Smooth muscle cell (in vitro differentiated cells): ENCODE data around the gene ERG. TPM values are rescaled to one million over a fixed set of nuclear protein-coding genes. Genes with fewer than 3 reads are reported as not detected.

Source experiments
- DNase-seq: peaks from one replicate; lab custom pipeline; 2025; ENCODE audit not compliant: unreplicated experiment; lab: John Stamatoyannopoulos, UW
- H2AFZ ChIP-seq: fragments of 200-600 bp; sonication (generic); 2 replicates; pipeline ENCODE4 v1.6.0; 2016; ENCODE audit warnings: antibody characterized with exemption, low read depth, mild to moderate bottlenecking
- H3F3A ChIP-seq: fragments of 200-600 bp; sonication (generic); 2 replicates; pipeline ENCODE4 v1.6.0; 2017; ENCODE audit warnings: antibody characterized with exemption, low read depth
- H3K27ac ChIP-seq: fragments of 200-600 bp; sonication (generic); 2 replicates; pipeline ENCODE4 v1.5.1; 2016; ENCODE audit warnings: low read depth, mild to moderate bottlenecking
- H3K27me3 ChIP-seq: fragments of 200-600 bp; sonication (generic); 2 replicates; pipeline ENCODE4 v1.6.1; 2016; ENCODE audit warnings: low read depth, mild to moderate bottlenecking
- H3K36me3 ChIP-seq: fragments of 200-600 bp; sonication (generic); 2 replicates; pipeline ENCODE4 v1.5.1; 2016; ENCODE audit warnings: low read depth
- H3K4me1 ChIP-seq: fragments of 200-600 bp; sonication (generic); 2 replicates; pipeline ENCODE4 v1.5.1; 2016; ENCODE audit warnings: low read depth
- H3K4me2 ChIP-seq: fragments of 200-600 bp; sonication (generic); 2 replicates; pipeline ENCODE4 v1.6.0; 2016; ENCODE audit warnings: mild to moderate bottlenecking
- H3K4me3 ChIP-seq: fragments of 200-600 bp; sonication (generic); 2 replicates; pipeline ENCODE4 v1.5.1; 2016; ENCODE audit warnings: mild to moderate bottlenecking
- H3K79me2 ChIP-seq: fragments of 200-600 bp; sonication (generic); 2 replicates; pipeline ENCODE4 v1.6.0; 2016; ENCODE audit warnings: low read depth, mild to moderate bottlenecking
- H3K9ac ChIP-seq: fragments of 200-600 bp; sonication (generic); 2 replicates; pipeline ENCODE4 v1.6.0; 2016; ENCODE audit warnings: low read depth
- H3K9me3 ChIP-seq: fragments of 200-600 bp; sonication (generic); replicated peaks from 2 replicates; pipeline ENCODE4 v1.5.1; 2016; ENCODE audit warnings: low read depth
- H4K20me1 ChIP-seq: fragments of 200-600 bp; sonication (generic); 2 replicates; pipeline ENCODE4 v1.6.0; 2016; ENCODE audit warnings: low read depth
- CTCF ChIP-seq: fragments of 200-600 bp; sonication (generic); IDR thresholded peaks from 2 replicates; pipeline ENCODE4 v1.5.1; 2017; ENCODE audit warnings: borderline replicate concordance, mild to moderate bottlenecking, antibody characterized with exemption; ENCODE audit not compliant: insufficient read depth, poor library complexity, severe bottlenecking
- WGBS: methylation state at CpG from one replicate; pipeline ENCODE4 v1.1.7; 2016; ENCODE audit warnings: low lambda C conversion rate; 5-methylcytosine and 5-hydroxymethylcytosine counted together
- polyA plus RNA-seq: library from polyadenylated mRNA; unstranded; fragments of >200 nt; fragmentation: Nextera tagmentation; extraction: Ambion mirVana; gene quantifications from 2 replicates; pipeline ENCODE4 v1.2.1, GENCODE V29; 2016
- total RNA-seq: library from RNA; depleted of rRNA; stranded (reverse); fragments of >200 nt; gene quantifications from 2 replicates; pipeline ENCODE4 v1.2.3, GENCODE V29; 2014

ERG gene
- total and polyA plus RNA-seq, 2 experiments from 2014 or later = 11.0 to 14.4 TPM

GRCh38 chr21:38400195-38400919, 97.9 kb downstream of the ERG start:
- DNase-seq = no peak
- no peak overlapping the region for H3K4me3 ChIP-seq
- H3K36me3 ChIP-seq = no peaks in the 10 kb centered on the region
- no peak overlapping the region for H3K9ac ChIP-seq
- H3K79me2 ChIP-seq = no peaks in the 10 kb centered on the region
- WGBS = 68% methylated on average over 13 of the region's 13 CpGs
- H3K9me3 ChIP-seq = no peaks in the 10 kb centered on the region
- H3K27me3 ChIP-seq = no peaks in the 10 kb centered on the region
- H2AFZ ChIP-seq = no peak overlapping the region
- no peaks in the 10 kb centered on the region for H4K20me1 ChIP-seq
- H3K27ac ChIP-seq = no peak overlapping the region
- no peaks in the 10 kb centered on the region for H3F3A ChIP-seq
- peaks cover 3% of the 10 kb centered on the region for H3K4me1 ChIP-seq
- no peak overlapping the region for H3K4me2 ChIP-seq
- no peak for TF ChIP-seq CTCF

GRCh38 chr21:38399103-38399502, 99.2 kb downstream of the ERG start:
- TF ChIP-seq CTCF = no peak
- Histone ChIP-seq H3K9ac (no peak overlapping the region), H3K79me2 (no peaks in the 10 kb centered on the region), H3K4me3 (no peak overlapping the region), H3K9me3 (no peaks in the 10 kb centered on the region), H4K20me1 (no peaks in the 10 kb centered on the region), H3K27me3 (no peaks in the 10 kb centered on the region), H3F3A (no peaks in the 10 kb centered on the region), H3K4me2 (no peak overlapping the region), H3K27ac (no peak overlapping the region), H2AFZ (no peak overlapping the region), H3K4me1 (peaks cover 3% of the 10 kb centered on the region), H3K36me3 (no peaks in the 10 kb centered on the region)
- no peak for DNase-seq
- WGBS = 71% methylated on average over 3 of the region's 3 CpGs

GRCh38 chr21:38396325-38396724, 102.0 kb downstream of the ERG start:
- no peaks in the 10 kb centered on the region for H3F3A ChIP-seq
- no peaks in the 10 kb centered on the region for H4K20me1 ChIP-seq
- no peaks in the 10 kb centered on the region for H3K79me2 ChIP-seq
- H3K36me3 ChIP-seq = no peaks in the 10 kb centered on the region
- H3K27me3 ChIP-seq = no peaks in the 10 kb centered on the region
- DNase-seq = no peak
- H3K4me3 ChIP-seq = no peak overlapping the region
- H3K4me2 ChIP-seq = no peak overlapping the region
- H2AFZ ChIP-seq = no peak overlapping the region
- H3K9me3 ChIP-seq = no peaks in the 10 kb centered on the region
- WGBS = 97% methylated on average over 1 of the region's 1 CpG
- TF ChIP-seq CTCF = no peak
- H3K9ac ChIP-seq = no peak overlapping the region
- H3K4me1 ChIP-seq = peaks cover 3% of the 10 kb centered on the region
- no peak overlapping the region for H3K27ac ChIP-seq

GRCh38 chr21:38395581-38395980, 102.7 kb downstream of the ERG start:
- no peak overlapping the region for H3K9ac ChIP-seq
- H3K4me1 ChIP-seq = peaks cover 3% of the 10 kb centered on the region
- no peak for TF ChIP-seq CTCF
- DNase-seq = no peak
- WGBS = 79% methylated on average over 6 of the region's 6 CpGs
- H3K9me3 ChIP-seq = no peaks in the 10 kb centered on the region
- no peaks in the 10 kb centered on the region for H3K27me3 ChIP-seq
- H3K36me3 ChIP-seq = no peaks in the 10 kb centered on the region
- no peaks in the 10 kb centered on the region for H4K20me1 ChIP-seq
- H3K4me2 ChIP-seq = no peak overlapping the region
- no peaks in the 10 kb centered on the region for H3K79me2 ChIP-seq
- H3K27ac ChIP-seq = no peak overlapping the region
- no peaks in the 10 kb centered on the region for H3F3A ChIP-seq
- H3K4me3 ChIP-seq = no peak overlapping the region
- H2AFZ ChIP-seq = no peak overlapping the region
